C4-2B (cell line): ENCODE results near the gene ABCD2.

Experiments
- CTCF ChIP-seq: fragments of 450-650 bp; conservative IDR thresholded peaks from 2 replicates; pipeline ENCODE4 v1.5.1; 2017; ENCODE audit warnings: mild to moderate bottlenecking
- ZFX ChIP-seq: fragments of 450-650 bp; IDR thresholded peaks from 2 replicates; pipeline ENCODE4 v1.6.1; 2017

DNA sequence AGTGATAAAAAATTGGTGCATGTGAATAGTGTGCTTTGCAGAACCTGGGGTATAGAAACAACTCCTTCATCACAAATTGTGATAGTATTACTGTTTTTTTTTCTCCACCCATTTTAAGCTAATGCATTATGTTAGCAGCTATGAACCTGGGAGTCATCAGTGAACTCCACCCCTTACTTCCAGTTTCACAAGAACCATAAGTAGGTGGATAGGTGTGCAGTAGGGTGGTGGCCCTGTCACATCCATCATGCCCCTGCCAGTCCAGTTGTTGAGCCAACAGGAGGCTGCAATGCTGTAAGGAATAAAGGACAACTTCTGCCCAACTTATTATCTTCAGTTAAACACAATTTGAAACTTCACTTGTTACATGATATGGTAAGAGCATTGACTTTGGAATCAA, 85.7 kb downstream of the ABCD2 start:
- no peak for TF ChIP-seq CTCF
- TF ChIP-seq ZFX: no peak
